GM23338 (cell line): ENCODE data around the gene CERS5.

ENCODE experiments used
- EZH2 ChIP-seq: fragments of 200-600 bp; sonication (generic); IDR thresholded peaks from one replicate; pipeline ENCODE4 v1.8.0; 2017; ENCODE audit warnings: antibody characterized with exemption, mild to moderate bottlenecking, low read depth; ENCODE audit not compliant: unreplicated experiment
- EZH2phosphoT487 ChIP-seq: fragments of 200-600 bp; sonication (generic); IDR thresholded peaks from one replicate; pipeline ENCODE4 v1.8.1; 2018; ENCODE audit warnings: antibody characterized with exemption; ENCODE audit not compliant: unreplicated experiment
- JUNB ChIP-seq: IDR thresholded peaks from one replicate; pipeline ENCODE4 v1.6.1; 2016; ENCODE audit warnings: antibody characterized with exemption; ENCODE audit not compliant: unreplicated experiment
- POLR2AphosphoS5 ChIP-seq: IDR thresholded peaks from 2 replicates; pipeline ENCODE4 v1.6.1; 2016; ENCODE audit warnings: antibody characterized with exemption, low read depth
- REST ChIP-seq: IDR thresholded peaks from one replicate; pipeline ENCODE4 v1.6.1; 2018; ENCODE audit warnings: antibody characterized with exemption; ENCODE audit not compliant: unreplicated experiment
- TF ChIP-seq, protein P1 (sequence below), 2 experiments: fragments of 200-600 bp in 1 of 2; sonication (generic) in 1 of 2; conservative IDR thresholded peaks; 2 replicates each; pipeline versions ENCODE4 v1.5.1 to v1.6.1; 2016 to 2017; ENCODE audit warnings: antibody characterized with exemption in 2 of 2, low read depth in 2 of 2, mild to moderate bottlenecking in 2 of 2, moderate library complexity in 1 of 2

GRCh38 chr12:50164963-50165362 is 2.2 kb downstream of the CERS5 start:
- TF ChIP-seq, protein P1, sequence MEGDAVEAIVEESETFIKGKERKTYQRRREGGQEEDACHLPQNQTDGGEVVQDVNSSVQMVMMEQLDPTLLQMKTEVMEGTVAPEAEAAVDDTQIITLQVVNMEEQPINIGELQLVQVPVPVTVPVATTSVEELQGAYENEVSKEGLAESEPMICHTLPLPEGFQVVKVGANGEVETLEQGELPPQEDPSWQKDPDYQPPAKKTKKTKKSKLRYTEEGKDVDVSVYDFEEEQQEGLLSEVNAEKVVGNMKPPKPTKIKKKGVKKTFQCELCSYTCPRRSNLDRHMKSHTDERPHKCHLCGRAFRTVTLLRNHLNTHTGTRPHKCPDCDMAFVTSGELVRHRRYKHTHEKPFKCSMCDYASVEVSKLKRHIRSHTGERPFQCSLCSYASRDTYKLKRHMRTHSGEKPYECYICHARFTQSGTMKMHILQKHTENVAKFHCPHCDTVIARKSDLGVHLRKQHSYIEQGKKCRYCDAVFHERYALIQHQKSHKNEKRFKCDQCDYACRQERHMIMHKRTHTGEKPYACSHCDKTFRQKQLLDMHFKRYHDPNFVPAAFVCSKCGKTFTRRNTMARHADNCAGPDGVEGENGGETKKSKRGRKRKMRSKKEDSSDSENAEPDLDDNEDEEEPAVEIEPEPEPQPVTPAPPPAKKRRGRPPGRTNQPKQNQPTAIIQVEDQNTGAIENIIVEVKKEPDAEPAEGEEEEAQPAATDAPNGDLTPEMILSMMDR (conservative IDR thresholded peaks at IDR 0.05; ENCODE audit: low read depth in 2 of 2) = no peak
- no peak for TF ChIP-seq POLR2AphosphoS5
- no peak for TF ChIP-seq EZH2phosphoT487
- TF ChIP-seq EZH2 = no peak
- TF ChIP-seq REST = no peak
- no peak for TF ChIP-seq JUNB
